Amniotic epithelial cell (primary cell): ENCODE data around the gene KASH5.
"Not testable (repeated sequence)": the region's sequence is repeated elsewhere in the genome, so short reads cannot be mapped to it uniquely, and the experiment has no call there.

ENCODE experiments used
- DNase-seq: peaks from one replicate; pipeline ENCODE4 v3.0.0-alpha.2; 2010; ENCODE audit warnings: low read depth

KASH5 gene

GRCh38 chr19:49461130-49461529 is 73.1 kb downstream of the KASH5 start:
- not testable (repeated sequence) for DNase-seq

DNA sequence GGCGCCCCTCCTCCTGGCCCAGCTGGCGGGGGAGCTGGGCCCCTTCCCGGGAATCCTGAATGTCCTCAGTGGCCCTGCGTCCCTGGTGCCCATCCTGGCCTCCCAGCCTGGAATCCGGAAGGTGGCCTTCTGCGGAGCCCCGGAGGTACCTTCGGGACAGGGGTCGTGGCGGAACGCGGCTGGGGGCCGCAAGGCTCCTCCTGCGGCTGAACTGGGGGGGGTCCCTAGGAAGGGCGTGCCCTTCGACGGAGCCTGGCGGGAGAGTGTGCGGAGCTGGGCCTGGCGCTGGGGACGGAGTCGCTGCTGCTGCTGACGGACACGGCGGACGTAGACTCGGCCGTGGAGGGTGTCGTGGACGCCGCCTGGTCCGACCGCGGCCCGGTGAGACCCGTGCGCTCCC is 73.6 kb downstream of the KASH5 start:
- no peak for DNase-seq

DNA sequence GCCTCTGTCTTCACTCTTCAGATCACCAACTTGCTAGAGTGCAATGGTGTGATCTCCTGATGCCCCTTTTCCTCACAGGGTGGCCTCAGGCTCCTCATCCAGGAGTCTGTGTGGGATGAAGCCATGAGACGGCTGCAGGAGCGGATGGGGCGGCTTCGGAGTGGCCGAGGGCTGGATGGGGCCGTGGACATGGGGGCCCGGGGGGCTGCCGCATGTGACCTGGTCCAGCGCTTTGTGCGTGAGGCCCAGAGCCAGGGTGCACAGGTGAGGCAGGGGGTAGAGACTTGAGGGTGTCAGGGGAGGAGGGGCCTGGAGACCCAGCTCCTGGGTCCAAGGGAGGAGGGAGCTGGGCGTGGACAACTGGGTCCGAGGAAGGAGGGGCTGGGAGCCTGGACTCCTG is 74.4 kb downstream of the KASH5 start:
- DNase-seq: no peak

- DNase-seq: no peak
Observed at GRCh38 chr19:49463960-49464740, 76.1 kb downstream of the KASH5 start.

DNA sequence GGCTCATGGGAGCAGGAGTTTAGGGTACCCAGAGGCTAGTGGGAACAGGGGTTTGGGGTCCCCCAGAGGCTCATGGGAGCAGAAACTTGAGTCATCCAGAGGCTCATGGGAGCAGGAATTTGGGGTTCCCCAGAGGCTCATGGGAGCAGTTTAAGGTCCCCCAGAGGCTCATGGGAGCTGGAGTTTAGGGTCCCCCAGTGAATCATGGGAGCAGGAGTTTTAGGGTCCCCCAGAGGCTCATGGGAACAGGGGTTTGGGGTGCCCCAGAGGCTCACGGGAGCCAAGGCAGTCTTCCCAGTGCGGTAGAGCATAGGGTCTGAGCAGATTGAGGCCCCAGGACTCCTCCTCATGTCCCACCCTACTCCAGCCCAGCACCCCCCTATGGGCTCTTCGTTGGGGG is 77.3 kb downstream of the KASH5 start:
- DNase-seq: no peak
